GM12878 (cell line): Measurements from ENCODE around the gene L3MBTL1. TPM values are rescaled to one million over a fixed set of nuclear protein-coding genes. Genes with fewer than 3 reads are reported as not detected.

Experiments used
- ATAC-seq: fragments of 200-7000 bp; cut with Tn5 transposase; 3 replicates; pipeline ENCODE4 v1.9.1; 2020; ENCODE audit warnings: mild to moderate bottlenecking, moderate library complexity
- BruUV-seq: library from RNA; stranded (reverse); fragments of 400-500 nt; replicated peaks from 2 replicates; lab custom pipeline; 2021; lab: Mats Ljungman, UMichigan
- CTCF ChIA-PET: fragments of 300-600 bp; sonication (Branson Sonifier 250); formaldehyde crosslinking; extraction: SDS; loops from one replicate; lab custom pipeline; 2021; ENCODE audit warnings: inconsistent platforms; lab: Yijun Ruan, JAX
- POLR2A ChIA-PET: fragments of 350-600 bp; formaldehyde crosslinking; extraction: SDS; loops from one replicate; lab custom pipeline; 2021; ENCODE audit warnings: inconsistent platforms; lab: Charles Lee
- RAD21 ChIA-PET: fragments of 300-600 bp; sonication (Branson Sonifier 250); formaldehyde crosslinking; loops from one replicate; lab custom pipeline; 2023; ENCODE audit warnings: antibody characterized with exemption; ENCODE audit not compliant: unreplicated experiment; lab: Charles Lee
- SMC1A ChIA-PET: fragments of 300-600 bp; sonication (Branson Sonifier 250); formaldehyde crosslinking; loops from one replicate; lab custom pipeline; 2023; ENCODE audit not compliant: unreplicated experiment, uncharacterized antibody; lab: Charles Lee
- DNase-seq: peaks from one replicate; pipeline ENCODE4 v3.0.0-alpha.2; 2011; ENCODE audit warnings: low read depth, low spot score
- FAIRE-seq: peaks from 3 replicates; lab custom pipeline; 2011; peaks lifted over from hg19 to GRCh38; lab: Jason Lieb, UNC
- H2AFZ ChIP-seq: 2 replicates; pipeline ENCODE4 v1.6.0; 2011; ENCODE audit warnings: low read depth, low read length, control low read depth; ENCODE audit not compliant: control insufficient read depth
- H3K27ac ChIP-seq: 2 replicates; pipeline ENCODE4 v1.5.1; 2011; ENCODE audit warnings: control low read depth; ENCODE audit not compliant: control insufficient read depth, insufficient read depth
- H3K27me3 ChIP-seq, 2 experiments: replicated peaks in 1 of 2; 2 replicates each; pipeline versions ENCODE4 v1.6.0 to v1.6.1; 2011; ENCODE audit warnings: low read length in 1 of 2; ENCODE audit not compliant: control insufficient read depth in 2 of 2, insufficient read depth in 2 of 2
- H3K36me3 ChIP-seq, 2 experiments: 2 replicates each; pipeline ENCODE4 v1.5.1; 2011; ENCODE audit warnings: low read length in 1 of 2; ENCODE audit not compliant: control insufficient read depth in 2 of 2, insufficient read depth in 2 of 2
- H3K4me1 ChIP-seq: 2 replicates; pipeline ENCODE4 v1.6.1; 2011; ENCODE audit warnings: mild to moderate bottlenecking, low read length, moderate library complexity, mixed read lengths; ENCODE audit not compliant: control insufficient read depth, insufficient read depth
- H3K4me2 ChIP-seq: 2 replicates; pipeline ENCODE4 v1.6.0; 2011; ENCODE audit warnings: control low read depth; ENCODE audit not compliant: control insufficient read depth, insufficient read depth
- H3K4me3 ChIP-seq: fragments of 200-600 bp; sonication (generic); 2 replicates; pipeline ENCODE4 v1.5.1; 2016
- H3K79me2 ChIP-seq: 2 replicates; pipeline ENCODE4 v1.6.0; 2011; ENCODE audit warnings: low read length; ENCODE audit not compliant: control insufficient read depth, insufficient read depth
- H3K9ac ChIP-seq: 2 replicates; pipeline ENCODE4 v1.8.0; 2011; ENCODE audit warnings: low read length, control low read depth, mixed read lengths; ENCODE audit not compliant: control insufficient read depth, insufficient read depth
- H3K9me3 ChIP-seq: replicated peaks from 3 replicates; pipeline ENCODE4 v1.5.1; 2011; ENCODE audit warnings: mild to moderate bottlenecking, low read length; ENCODE audit not compliant: control insufficient read depth, insufficient read depth
- H4K20me1 ChIP-seq: 2 replicates; pipeline ENCODE4 v1.6.0; 2011; ENCODE audit not compliant: control insufficient read depth, insufficient read depth
- ATF2 ChIP-seq: IDR thresholded peaks from 2 replicates; pipeline ENCODE4 v1.6.1; 2012; ENCODE audit warnings: low read length, inconsistent platforms
- CBX3 ChIP-seq: fragments of 200-600 bp; sonication (generic); IDR thresholded peaks from 2 replicates; pipeline ENCODE4 v1.6.1; 2016; ENCODE audit warnings: low read depth, borderline replicate concordance
- CREB1 ChIP-seq: IDR thresholded peaks from 2 replicates; pipeline ENCODE4 v1.6.1; 2012; ENCODE audit warnings: low read depth, mild to moderate bottlenecking, inconsistent platforms
- FOXM1 ChIP-seq: IDR thresholded peaks from 2 replicates; pipeline ENCODE4 v1.6.1; 2012; ENCODE audit warnings: low read depth, mild to moderate bottlenecking, inconsistent platforms, low read length, moderate library complexity
- KAT2A ChIP-seq: conservative IDR thresholded peaks from 2 replicates; pipeline ENCODE4 v1.6.1; 2011; ENCODE audit warnings: low read depth, low read length; ENCODE audit not compliant: control insufficient read depth
- PBX3 ChIP-seq: IDR thresholded peaks from 2 replicates; pipeline ENCODE4 v1.6.1; 2011; ENCODE audit warnings: mild to moderate bottlenecking, low read depth, low read length, moderate library complexity; ENCODE audit not compliant: insufficient replicate concordance
- SRF ChIP-seq, 2 experiments: IDR thresholded peaks; 2 replicates each; pipeline ENCODE4 v1.6.1; 2011; ENCODE audit warnings: low read depth in 2 of 2, low read length in 2 of 2, mild to moderate bottlenecking in 1 of 2, moderate library complexity in 1 of 2
- YBX1 ChIP-seq: fragments of 450-650 bp; IDR thresholded peaks from 2 replicates; pipeline ENCODE4 v1.6.1; 2016; ENCODE audit warnings: antibody characterized with exemption
- ZNF217 ChIP-seq: fragments of 450-650 bp; IDR thresholded peaks from 2 replicates; pipeline ENCODE4 v1.6.1; 2017; ENCODE audit warnings: antibody characterized with exemption, mild to moderate bottlenecking
- WGBS: methylation state at CpG from one replicate; pipeline ENCODE4 v1.1.6; 2016; ENCODE audit warnings: low lambda C conversion rate; ENCODE audit not compliant: insufficient replicate concordance, insufficient coverage; ENCODE audit errors: missing lambda C conversion rate; 5-methylcytosine and 5-hydroxymethylcytosine counted together
- in situ Hi-C: fragments of 300-500 bp; cut with MboI; formaldehyde crosslinking; loops from 9 replicates; pipeline ENCODE4 v1.14.3; 2018; ENCODE audit warnings: mixed read lengths
- intact Hi-C: fragments of 100-400 bp; cut with micrococcal nuclease; formaldehyde crosslinking; loops from one replicate; pipeline ENCODE4 v1.14.2; 2022; ENCODE audit not compliant: unreplicated experiment
- polyA plus RNA-seq, 11 experiments: library from polyadenylated mRNA; depleted of rRNA in 4 of 11; unstranded in 6 of 11; stranded (reverse) in 5 of 11; fragments of >200 nt; fragmentation: Nextera tagmentation in 4 of 11; fragmentation: Illumina TruSeq in 1 of 11; extraction: Ambion mirVana in 4 of 11; extraction: Trizol in 1 of 11; gene quantifications; 1 replicate in 1 of 11; 2 replicates in 10 of 11; pipeline versions ENCODE4 v1.2.1 to v1.2.3, GENCODE V29; 2011 to 2016; ENCODE audit warnings: inconsistent platforms in 2 of 11, missing spikeins in 2 of 11, low read depth in 1 of 11
- total RNA-seq, 4 experiments: library from RNA; depleted of rRNA in 3 of 4; stranded (reverse); fragments of >200 nt in 3 of 4; fragmentation: Illumina TruSeq in 1 of 4; extraction: Trizol in 1 of 4; gene quantifications; 2 replicates each; pipeline versions ENCODE4 v1.2.1 to v1.2.3, GENCODE V29; 2013 to 2021
- TF ChIP-seq, protein P1 (sequence below): IDR thresholded peaks from 2 replicates; pipeline ENCODE4 v1.6.1; 2012; ENCODE audit warnings: mild to moderate bottlenecking, low read depth, low read length

The L3MBTL1 gene
- total and polyA plus RNA-seq, 10 of the 15 experiments (the other 5 are each of a cell fraction or from before 2014, with no cell fraction given), result 0.56 to 6.6 (median 3.9) TPM

DNA sequence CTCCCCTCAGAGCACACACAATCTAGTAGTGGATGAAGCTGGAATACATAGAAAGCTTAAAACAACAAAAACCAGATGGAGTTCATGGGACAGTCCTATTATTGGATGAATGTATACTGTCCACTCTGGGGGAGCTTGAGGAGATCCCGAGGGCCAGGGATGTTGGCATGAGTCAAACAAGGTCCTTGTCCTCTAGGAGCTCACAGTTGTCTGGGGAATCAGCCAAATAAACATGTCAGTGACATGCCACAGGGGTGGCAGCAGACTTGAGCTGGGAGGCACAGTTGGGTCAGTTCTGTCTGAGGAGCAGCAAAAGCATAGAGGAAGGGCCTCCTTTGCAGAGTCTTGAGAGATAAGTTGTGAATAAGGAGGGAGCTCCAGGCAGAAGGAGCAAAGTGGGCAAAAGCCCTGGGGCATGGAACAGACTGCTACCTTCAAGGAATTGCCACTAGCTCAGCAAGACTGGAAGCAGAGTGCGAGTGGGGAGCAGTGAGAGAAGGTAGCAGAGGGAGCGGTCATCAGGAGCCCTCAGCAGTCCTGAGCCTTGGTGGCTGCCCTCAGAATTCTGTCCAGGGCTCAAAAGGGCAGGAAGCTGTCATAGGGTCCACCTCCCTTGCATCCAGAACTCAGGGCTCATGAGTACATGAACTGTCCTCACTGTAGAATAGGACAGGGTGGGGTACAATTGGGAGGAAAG lies 22.1 kb downstream of the L3MBTL1 start:
- CTCF ChIA-PET, result interaction anchor here (1.3 to 2.2 kb wide), 2 partner anchors 9 to 81 kb away, joined by 3 to 8 read pairs; no protein-coding TSS in a partner anchor
- Histone ChIP-seq H3K4me3 (no peak overlapping the region), H3K4me2 (no peak overlapping the region), H3K79me2 (no peaks in the 10 kb centered on the region), H3K9me3 (no peaks in the 10 kb centered on the region), H2AFZ (no peak overlapping the region), H3K9ac (no peak overlapping the region), H4K20me1 (no peaks in the 10 kb centered on the region), H3K4me1 (no peaks in the 10 kb centered on the region), H3K27ac (no peak overlapping the region), H3K27me3 (no peaks in the 10 kb centered on the region; a peak in 1 of 4 replicates), H3K36me3 (no peaks in the 10 kb centered on the region)
- 44% methylated on average over 3 of the region's 3 CpGs for WGBS
- no peak for DNase-seq
- intact Hi-C loops (loop anchor here (10.0 kb wide), 1 partner anchor 645 kb away; no protein-coding TSS in a partner anchor), in situ Hi-C loops (no loop called here)
- RAD21 ChIA-PET, result no interaction called here
- POLR2A ChIA-PET, result interaction anchor here (0.5 to 0.6 kb wide), 2 partner anchors 189 to 350 kb away, joined by 4 to 5 read pairs; no protein-coding TSS in a partner anchor
- no peak for TF ChIP-seq PBX3
- TF ChIP-seq ATF2, result no peak
- no peak for TF ChIP-seq KAT2A
- TF ChIP-seq SRF (IDR thresholded peaks at IDR 0.05; ENCODE audit: low read depth in 2 of 2, low read length in 2 of 2), result no peak
- no peak for TF ChIP-seq YBX1
- TF ChIP-seq CREB1, result no peak
- no peak for TF ChIP-seq CBX3
- no peak for TF ChIP-seq FOXM1
- TF ChIP-seq ZNF217, result no peak
- TF ChIP-seq, protein P1, sequence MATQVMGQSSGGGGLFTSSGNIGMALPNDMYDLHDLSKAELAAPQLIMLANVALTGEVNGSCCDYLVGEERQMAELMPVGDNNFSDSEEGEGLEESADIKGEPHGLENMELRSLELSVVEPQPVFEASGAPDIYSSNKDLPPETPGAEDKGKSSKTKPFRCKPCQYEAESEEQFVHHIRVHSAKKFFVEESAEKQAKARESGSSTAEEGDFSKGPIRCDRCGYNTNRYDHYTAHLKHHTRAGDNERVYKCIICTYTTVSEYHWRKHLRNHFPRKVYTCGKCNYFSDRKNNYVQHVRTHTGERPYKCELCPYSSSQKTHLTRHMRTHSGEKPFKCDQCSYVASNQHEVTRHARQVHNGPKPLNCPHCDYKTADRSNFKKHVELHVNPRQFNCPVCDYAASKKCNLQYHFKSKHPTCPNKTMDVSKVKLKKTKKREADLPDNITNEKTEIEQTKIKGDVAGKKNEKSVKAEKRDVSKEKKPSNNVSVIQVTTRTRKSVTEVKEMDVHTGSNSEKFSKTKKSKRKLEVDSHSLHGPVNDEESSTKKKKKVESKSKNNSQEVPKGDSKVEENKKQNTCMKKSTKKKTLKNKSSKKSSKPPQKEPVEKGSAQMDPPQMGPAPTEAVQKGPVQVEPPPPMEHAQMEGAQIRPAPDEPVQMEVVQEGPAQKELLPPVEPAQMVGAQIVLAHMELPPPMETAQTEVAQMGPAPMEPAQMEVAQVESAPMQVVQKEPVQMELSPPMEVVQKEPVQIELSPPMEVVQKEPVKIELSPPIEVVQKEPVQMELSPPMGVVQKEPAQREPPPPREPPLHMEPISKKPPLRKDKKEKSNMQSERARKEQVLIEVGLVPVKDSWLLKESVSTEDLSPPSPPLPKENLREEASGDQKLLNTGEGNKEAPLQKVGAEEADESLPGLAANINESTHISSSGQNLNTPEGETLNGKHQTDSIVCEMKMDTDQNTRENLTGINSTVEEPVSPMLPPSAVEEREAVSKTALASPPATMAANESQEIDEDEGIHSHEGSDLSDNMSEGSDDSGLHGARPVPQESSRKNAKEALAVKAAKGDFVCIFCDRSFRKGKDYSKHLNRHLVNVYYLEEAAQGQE, result no peak
- SMC1A ChIA-PET, result interaction anchor here (0.9 to 1.3 kb wide), 2 partner anchors 8 to 88 kb away, joined by 3 to 4 read pairs; no protein-coding TSS in a partner anchor
- no peak for ATAC-seq
- no peak for FAIRE-seq
- no TSS peak for BruUV-seq
